ENCODE data around the gene CABP4. TPM values are rescaled to one million over a fixed set of nuclear protein-coding genes. Genes with fewer than 3 reads are reported as not detected.

Gene CABP4
- total RNA-seq, 1 experiment from 2014 or later: not detected

GRCh38 chr11:67436459-67437081 lies 18.6 kb upstream of the CABP4 start (continued):
- TF ChIP-seq, protein P1, sequence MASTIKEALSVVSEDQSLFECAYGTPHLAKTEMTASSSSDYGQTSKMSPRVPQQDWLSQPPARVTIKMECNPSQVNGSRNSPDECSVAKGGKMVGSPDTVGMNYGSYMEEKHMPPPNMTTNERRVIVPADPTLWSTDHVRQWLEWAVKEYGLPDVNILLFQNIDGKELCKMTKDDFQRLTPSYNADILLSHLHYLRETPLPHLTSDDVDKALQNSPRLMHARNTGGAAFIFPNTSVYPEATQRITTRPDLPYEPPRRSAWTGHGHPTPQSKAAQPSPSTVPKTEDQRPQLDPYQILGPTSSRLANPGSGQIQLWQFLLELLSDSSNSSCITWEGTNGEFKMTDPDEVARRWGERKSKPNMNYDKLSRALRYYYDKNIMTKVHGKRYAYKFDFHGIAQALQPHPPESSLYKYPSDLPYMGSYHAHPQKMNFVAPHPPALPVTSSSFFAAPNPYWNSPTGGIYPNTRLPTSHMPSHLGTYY (CRISPR knock-in tag; IDR thresholded peaks at IDR 0.05): no peak
- TF ChIP-seq CREB1 (CRISPR knock-in tag; IDR thresholded peaks at IDR 0.05) (no peak), ESRRA (CRISPR knock-in tag; IDR thresholded peaks at IDR 0.05; ENCODE audit: borderline replicate concordance) (no peak), ZNF121 (CRISPR knock-in tag; IDR thresholded peaks at IDR 0.05) (no peak), GRHL2 (CRISPR knock-in tag; IDR thresholded peaks at IDR 0.05; ENCODE audit: insufficient replicate concordance, severe bottlenecking) (no peak), ATF1 (CRISPR knock-in tag; IDR thresholded peaks at IDR 0.05) (no peak), PRRX2 (CRISPR knock-in tag; IDR thresholded peaks at IDR 0.05) (no peak), MYBL2 (CRISPR knock-in tag; IDR thresholded peaks at IDR 0.05) (peak; percentile 22; the same call in 1 of the 2 replicates), NR1H2 (CRISPR knock-in tag; IDR thresholded peaks at IDR 0.05) (no peak), FOXK1 (CRISPR knock-in tag; IDR thresholded peaks at IDR 0.05) (no peak), MAX (CRISPR knock-in tag; IDR thresholded peaks at IDR 0.05) (peak; percentile 67), ATF6 (CRISPR knock-in tag; IDR thresholded peaks at IDR 0.05) (no peak), ZNF396 (CRISPR knock-in tag; IDR thresholded peaks at IDR 0.05; ENCODE audit: borderline replicate concordance) (peak; percentile 64; the same call in 1 of the 2 replicates), ZNF416 (CRISPR knock-in tag; IDR thresholded peaks at IDR 0.05) (no peak), SP1 (CRISPR knock-in tag; conservative IDR thresholded peaks at IDR 0.05) (no peak), AFF4 (CRISPR knock-in tag; IDR thresholded peaks at IDR 0.05; ENCODE audit: borderline replicate concordance) (no peak), JUN (CRISPR knock-in tag; IDR thresholded peaks at IDR 0.05) (no peak), ZNF423 (CRISPR knock-in tag; IDR thresholded peaks at IDR 0.05) (no peak), ZNF232 (CRISPR knock-in tag; IDR thresholded peaks at IDR 0.05) (no peak), GTF2I (CRISPR knock-in tag; conservative IDR thresholded peaks at IDR 0.05) (no peak), ZNF425 (CRISPR knock-in tag; conservative IDR thresholded peaks at IDR 0.05) (no peak), ATF3 (CRISPR knock-in tag; conservative IDR thresholded peaks at IDR 0.05) (no peak), HMGXB4 (CRISPR knock-in tag; IDR thresholded peaks at IDR 0.05) (no peak)
- TF ChIP-seq, protein P2, sequence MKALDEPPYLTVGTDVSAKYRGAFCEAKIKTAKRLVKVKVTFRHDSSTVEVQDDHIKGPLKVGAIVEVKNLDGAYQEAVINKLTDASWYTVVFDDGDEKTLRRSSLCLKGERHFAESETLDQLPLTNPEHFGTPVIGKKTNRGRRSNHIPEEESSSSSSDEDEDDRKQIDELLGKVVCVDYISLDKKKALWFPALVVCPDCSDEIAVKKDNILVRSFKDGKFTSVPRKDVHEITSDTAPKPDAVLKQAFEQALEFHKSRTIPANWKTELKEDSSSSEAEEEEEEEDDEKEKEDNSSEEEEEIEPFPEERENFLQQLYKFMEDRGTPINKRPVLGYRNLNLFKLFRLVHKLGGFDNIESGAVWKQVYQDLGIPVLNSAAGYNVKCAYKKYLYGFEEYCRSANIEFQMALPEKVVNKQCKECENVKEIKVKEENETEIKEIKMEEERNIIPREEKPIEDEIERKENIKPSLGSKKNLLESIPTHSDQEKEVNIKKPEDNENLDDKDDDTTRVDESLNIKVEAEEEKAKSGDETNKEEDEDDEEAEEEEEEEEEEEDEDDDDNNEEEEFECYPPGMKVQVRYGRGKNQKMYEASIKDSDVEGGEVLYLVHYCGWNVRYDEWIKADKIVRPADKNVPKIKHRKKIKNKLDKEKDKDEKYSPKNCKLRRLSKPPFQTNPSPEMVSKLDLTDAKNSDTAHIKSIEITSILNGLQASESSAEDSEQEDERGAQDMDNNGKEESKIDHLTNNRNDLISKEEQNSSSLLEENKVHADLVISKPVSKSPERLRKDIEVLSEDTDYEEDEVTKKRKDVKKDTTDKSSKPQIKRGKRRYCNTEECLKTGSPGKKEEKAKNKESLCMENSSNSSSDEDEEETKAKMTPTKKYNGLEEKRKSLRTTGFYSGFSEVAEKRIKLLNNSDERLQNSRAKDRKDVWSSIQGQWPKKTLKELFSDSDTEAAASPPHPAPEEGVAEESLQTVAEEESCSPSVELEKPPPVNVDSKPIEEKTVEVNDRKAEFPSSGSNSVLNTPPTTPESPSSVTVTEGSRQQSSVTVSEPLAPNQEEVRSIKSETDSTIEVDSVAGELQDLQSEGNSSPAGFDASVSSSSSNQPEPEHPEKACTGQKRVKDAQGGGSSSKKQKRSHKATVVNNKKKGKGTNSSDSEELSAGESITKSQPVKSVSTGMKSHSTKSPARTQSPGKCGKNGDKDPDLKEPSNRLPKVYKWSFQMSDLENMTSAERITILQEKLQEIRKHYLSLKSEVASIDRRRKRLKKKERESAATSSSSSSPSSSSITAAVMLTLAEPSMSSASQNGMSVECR (CRISPR knock-in tag; IDR thresholded peaks at IDR 0.05; ENCODE audit: borderline replicate concordance): no peak
